ENCODE data around the gene TEX54. TPM values are rescaled to one million over a fixed set of nuclear protein-coding genes. Genes with fewer than 3 reads are reported as not detected.
A peak's percentile ranks its signal among the peaks of the same experiment; 100 is the strongest.

TEX54 gene

GRCh38 chr11:62791501-62792201, 41.0 kb downstream of the TEX54 start, which contains the start of gene TMEM223:
Gene TMEM223 (minus strand): TSS chr11:62792006. CDS start chr11:62791994, 12 bp downstream.
- peaks cover 61% of the 10 kb centered on the region for H3K36me3 ChIP-seq (ENCODE audit: insufficient read depth, low read length)
- peaks cover 29% of the 10 kb centered on the region for H3K4me1 ChIP-seq (ENCODE audit: control insufficient read depth, insufficient read depth, low read length)

GRCh38 chr11:62789576-62789975, 43.1 kb downstream of the TEX54 start:
- Histone ChIP-seq H3K9me3 (replicated peaks; ENCODE audit: low read length) (no peaks in the 10 kb centered on the region), H3K36me3 (ENCODE audit: insufficient read depth, low read length) (peaks cover 44% of the 10 kb centered on the region), H3K4me3 (ENCODE audit: low read length) (no peak overlapping the region)

More at GRCh38 chr11:62791501-62792201, 41.0 kb downstream of the TEX54 start, which contains the start of gene TMEM223:
- Histone ChIP-seq H3K9ac (ENCODE audit: low read depth, low read length) (peak within 1 kb of the TSS; percentile 90), H3K27me3 (ENCODE audit: control insufficient read depth, insufficient read depth, low read length) (no peaks in the 10 kb centered on the region), H3K9me3 (replicated peaks; ENCODE audit: low read length) (no peaks in the 10 kb centered on the region), H3K4me3 (ENCODE audit: low read length) (peak within 1 kb of the TSS; percentile 98), H3K4me2 (ENCODE audit: low read length) (peak within 1 kb of the TSS; percentile 90)

DNA sequence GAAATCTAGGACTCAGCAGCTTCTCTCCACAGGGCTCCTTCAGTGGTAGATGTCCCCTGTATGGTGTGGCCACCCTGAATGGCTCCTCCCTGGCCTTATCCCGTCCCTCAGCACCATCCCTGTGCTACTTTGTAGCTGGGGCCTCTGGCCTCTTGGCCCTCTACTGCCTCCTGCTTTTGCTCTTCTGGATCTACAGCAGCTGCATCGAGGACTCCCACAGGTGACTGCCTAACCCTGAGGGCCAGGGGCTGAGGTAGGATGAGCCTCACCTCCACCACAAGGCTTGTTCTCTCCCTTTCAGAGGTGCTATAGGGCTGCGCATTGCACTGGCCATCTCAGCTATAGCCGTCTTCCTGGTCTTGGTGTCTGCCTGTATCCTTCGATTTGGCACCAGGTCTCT, 43.6 kb downstream of the TEX54 start:
- H3K9me3 ChIP-seq (replicated peaks; ENCODE audit: low read length): no peaks in the 10 kb centered on the region
- peak overlapping the region; percentile 87 for H3K4me2 ChIP-seq (ENCODE audit: low read length)
- no peak overlapping the region for H3K9ac ChIP-seq (ENCODE audit: low read depth, low read length)
- no peak overlapping the region for H3K4me3 ChIP-seq (ENCODE audit: low read length)
- no peaks in the 10 kb centered on the region for H3K27me3 ChIP-seq (ENCODE audit: control insufficient read depth, insufficient read depth, low read length)
- peaks cover 38% of the 10 kb centered on the region for H3K36me3 ChIP-seq (ENCODE audit: insufficient read depth, low read length)
- peaks cover 36% of the 10 kb centered on the region for H3K4me1 ChIP-seq (ENCODE audit: control insufficient read depth, insufficient read depth, low read length)

More at GRCh38 chr11:62789576-62789975, 43.1 kb downstream of the TEX54 start:
- no peaks in the 10 kb centered on the region for H3K27me3 ChIP-seq (ENCODE audit: control insufficient read depth, insufficient read depth, low read length)
- H3K9ac ChIP-seq (ENCODE audit: low read depth, low read length): no peak overlapping the region
- H3K4me1 ChIP-seq (ENCODE audit: control insufficient read depth, insufficient read depth, low read length): peaks cover 36% of the 10 kb centered on the region
- no peak overlapping the region for H3K4me2 ChIP-seq (ENCODE audit: low read length)

GRCh38 chr11:62787005-62787759, 45.5 kb downstream of the TEX54 start, which contains the start of gene TMEM179B:
Gene TMEM179B (plus strand): TSS chr11:62787402. CDS start chr11:62787432, 30 bp downstream.
- H3K27me3 ChIP-seq (ENCODE audit: control insufficient read depth, insufficient read depth, low read length): no peaks in the 10 kb centered on the region
- peak within 1 kb of the TSS; percentile 89 for H3K9ac ChIP-seq (ENCODE audit: low read depth, low read length)
- peaks cover 33% of the 10 kb centered on the region for H3K4me1 ChIP-seq (ENCODE audit: control insufficient read depth, insufficient read depth, low read length)
- no peaks in the 10 kb centered on the region for H3K9me3 ChIP-seq (replicated peaks; ENCODE audit: low read length)
- H3K36me3 ChIP-seq (ENCODE audit: insufficient read depth, low read length): peaks cover 32% of the 10 kb centered on the region
- peak within 1 kb of the TSS; percentile 96 for H3K4me3 ChIP-seq (ENCODE audit: low read length)
- peak within 1 kb of the TSS; percentile 87 for H3K4me2 ChIP-seq (ENCODE audit: low read length)

DNA sequence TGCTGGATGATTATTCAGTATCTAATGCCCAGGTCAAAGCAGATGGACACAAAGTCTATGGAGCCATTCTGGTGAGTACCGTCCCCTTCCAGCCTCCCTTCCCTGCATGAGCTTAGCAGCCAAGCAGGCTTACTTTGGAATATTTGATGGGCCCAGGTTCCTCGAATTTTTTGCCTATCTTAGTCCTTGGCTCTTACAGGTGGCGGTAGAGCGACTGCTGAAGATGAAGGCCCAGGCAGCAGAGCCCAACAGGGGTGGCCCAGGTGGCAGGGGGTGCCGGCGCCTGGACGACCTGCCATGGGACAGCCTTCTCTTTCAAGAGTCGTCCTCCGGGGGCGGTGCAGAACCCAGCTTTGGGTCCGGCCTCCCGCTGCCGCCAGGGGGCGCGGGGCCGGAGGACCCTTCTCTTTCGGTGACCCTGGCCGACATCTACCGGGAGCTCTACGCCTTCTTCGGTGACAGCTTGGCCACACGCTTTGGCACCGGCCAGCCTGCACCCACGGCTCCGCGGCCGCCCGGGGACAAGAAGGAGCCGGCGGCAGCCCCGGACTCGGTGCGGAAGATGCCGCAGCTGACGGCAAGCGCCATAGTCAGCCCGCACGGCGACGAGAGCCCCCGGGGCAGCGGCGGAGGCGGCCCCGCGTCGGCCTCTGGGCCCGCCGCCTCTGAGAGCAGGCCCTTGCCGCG, 46.2 kb downstream of the TEX54 start:
- peaks cover 33% of the 10 kb centered on the region for H3K36me3 ChIP-seq (ENCODE audit: insufficient read depth, low read length)
- H3K4me2 ChIP-seq (ENCODE audit: low read length): peak overlapping the region; percentile 87
- H3K9me3 ChIP-seq (replicated peaks; ENCODE audit: low read length): no peaks in the 10 kb centered on the region
- peak overlapping the region; percentile 89 for H3K9ac ChIP-seq (ENCODE audit: low read depth, low read length)
- peaks cover 30% of the 10 kb centered on the region for H3K4me1 ChIP-seq (ENCODE audit: control insufficient read depth, insufficient read depth, low read length)
- H3K4me3 ChIP-seq (ENCODE audit: low read length): peak overlapping the region; percentile 96
- H3K27me3 ChIP-seq (ENCODE audit: control insufficient read depth, insufficient read depth, low read length): no peaks in the 10 kb centered on the region

- H3K9me3 ChIP-seq (replicated peaks; ENCODE audit: low read length): no peaks in the 10 kb centered on the region
- H3K36me3 ChIP-seq (ENCODE audit: insufficient read depth, low read length): peaks cover 20% of the 10 kb centered on the region
Observed at GRCh38 chr11:62782753-62783152, 49.9 kb downstream of the TEX54 start.

More at GRCh38 chr11:62782753-62783152, 49.9 kb downstream of the TEX54 start:
- no peak overlapping the region for H3K9ac ChIP-seq (ENCODE audit: low read depth, low read length)
- H3K4me3 ChIP-seq (ENCODE audit: low read length): no peak overlapping the region
- peaks cover 8% of the 10 kb centered on the region for H3K4me1 ChIP-seq (ENCODE audit: control insufficient read depth, insufficient read depth, low read length)
- H3K27me3 ChIP-seq (ENCODE audit: control insufficient read depth, insufficient read depth, low read length): no peaks in the 10 kb centered on the region
- no peak overlapping the region for H3K4me2 ChIP-seq (ENCODE audit: low read length)

Small RNAs within 50 kb of the gene (small RNA-seq; reads per million reads assigned to genes)
- gene MIR6514: not detected
- not detected for gene RF00099
- not detected for gene RNU6-118P
- not detected for gene SNORD22
- gene SNORD26: not detected
- gene SNORD27: not detected
- gene SNORD28: not detected
- gene SNORD30: 65.7 reads per million, percentile 96 among the genes with 10 or more reads in this experiment

All from skeletal muscle satellite cell (primary cell).